ENCODE measurements around the gene TMEM236.

DNA sequence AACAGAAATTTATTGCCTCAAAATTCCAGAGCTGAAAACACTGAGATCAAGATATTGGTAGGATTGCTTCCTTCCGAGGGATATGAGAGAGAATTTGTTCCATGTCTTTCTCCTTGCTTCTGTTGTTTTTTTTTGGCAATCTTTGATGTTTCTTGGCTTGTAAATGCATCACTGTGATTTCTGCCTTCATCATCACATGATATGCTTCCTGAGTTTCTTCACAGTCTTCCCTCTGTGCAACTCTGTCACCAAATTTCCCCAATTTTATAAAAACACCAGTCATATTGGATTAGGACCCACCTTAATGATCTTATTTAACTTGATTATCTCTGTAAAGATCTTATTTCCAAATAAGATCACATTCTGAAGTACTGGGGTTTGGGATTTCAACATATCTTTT lies 14.7 kb downstream of the TMEM236 start:
- TF ChIP-seq RAD21 (conservative IDR thresholded peaks at IDR 0.05 in 1 of 2, IDR thresholded peaks at IDR 0.05 in 1 of 2), result no peak
- no peak for TF ChIP-seq RNF2 (IDR thresholded peaks at IDR 0.05; ENCODE audit: borderline replicate concordance, low read depth)
- TF ChIP-seq, protein P1, sequence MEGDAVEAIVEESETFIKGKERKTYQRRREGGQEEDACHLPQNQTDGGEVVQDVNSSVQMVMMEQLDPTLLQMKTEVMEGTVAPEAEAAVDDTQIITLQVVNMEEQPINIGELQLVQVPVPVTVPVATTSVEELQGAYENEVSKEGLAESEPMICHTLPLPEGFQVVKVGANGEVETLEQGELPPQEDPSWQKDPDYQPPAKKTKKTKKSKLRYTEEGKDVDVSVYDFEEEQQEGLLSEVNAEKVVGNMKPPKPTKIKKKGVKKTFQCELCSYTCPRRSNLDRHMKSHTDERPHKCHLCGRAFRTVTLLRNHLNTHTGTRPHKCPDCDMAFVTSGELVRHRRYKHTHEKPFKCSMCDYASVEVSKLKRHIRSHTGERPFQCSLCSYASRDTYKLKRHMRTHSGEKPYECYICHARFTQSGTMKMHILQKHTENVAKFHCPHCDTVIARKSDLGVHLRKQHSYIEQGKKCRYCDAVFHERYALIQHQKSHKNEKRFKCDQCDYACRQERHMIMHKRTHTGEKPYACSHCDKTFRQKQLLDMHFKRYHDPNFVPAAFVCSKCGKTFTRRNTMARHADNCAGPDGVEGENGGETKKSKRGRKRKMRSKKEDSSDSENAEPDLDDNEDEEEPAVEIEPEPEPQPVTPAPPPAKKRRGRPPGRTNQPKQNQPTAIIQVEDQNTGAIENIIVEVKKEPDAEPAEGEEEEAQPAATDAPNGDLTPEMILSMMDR (IDR thresholded peaks at IDR 0.05), result no peak
- no peak for TF ChIP-seq RARB (CRISPR knock-in tag; IDR thresholded peaks at IDR 0.05)
- no peak for TF ChIP-seq RCOR1 (IDR thresholded peaks at IDR 0.05; ENCODE audit: low read depth, low read length)
- no peak for TF ChIP-seq RFX5 (IDR thresholded peaks at IDR 0.05)
- no peak for TF ChIP-seq CBX2 (IDR thresholded peaks at IDR 0.05; ENCODE audit: borderline replicate concordance, low read depth)
- no peak for TF ChIP-seq JUNB (IDR thresholded peaks at IDR 0.05)
- TF ChIP-seq PHF8 (IDR thresholded peaks at IDR 0.05; ENCODE audit: borderline replicate concordance, low read depth), result no peak
- TF ChIP-seq POLR2A (IDR thresholded peaks at IDR 0.05; ENCODE audit: low read length), result no peak
- TF ChIP-seq CHD2 (IDR thresholded peaks at IDR 0.05; ENCODE audit: low read length, partially characterized antibody), result no peak
- TF ChIP-seq EP300 (IDR thresholded peaks at IDR 0.05), result no peak

All from A549 (cell line).